ENCODE results near the gene MAGI2.

MAGI2 gene

GRCh38 chr7:78038465-78039080 lies 1414.9 kb downstream of the MAGI2 start:
- Mint-ChIP-seq H3K4me1 (no peaks in the 10 kb centered on the region), H3K36me3 (ENCODE audit: insufficient read depth) (no peaks in the 10 kb centered on the region), H3K4me3 (no peak overlapping the region), H3K9me3 (no peaks in the 10 kb centered on the region), H3K27ac (ENCODE audit: low read depth) (no peak overlapping the region), H3K27me3 (peaks cover 56% of the 10 kb centered on the region)
- ATAC-seq (replicated peaks; ENCODE audit: extremely low read depth, poor library complexity, severe bottlenecking) = no peak
- DNase-seq (ENCODE audit: low spot score in 2 of 2) = no peak

- Mint-ChIP-seq H3K4me1 (no peaks in the 10 kb centered on the region), H3K9me3 (no peaks in the 10 kb centered on the region), H3K36me3 (ENCODE audit: insufficient read depth) (no peaks in the 10 kb centered on the region), H3K27me3 (peaks cover 65% of the 10 kb centered on the region), H3K4me3 (no peak overlapping the region), H3K27ac (ENCODE audit: low read depth) (no peak overlapping the region)
- no peak for ATAC-seq (replicated peaks; ENCODE audit: extremely low read depth, poor library complexity, severe bottlenecking)
- no peak for DNase-seq (ENCODE audit: low spot score in 2 of 2)
Measured at GRCh38 chr7:78037603-78038002, 1415.9 kb downstream of the MAGI2 start.

- Mint-ChIP-seq H3K27me3 (peaks cover 45% of the 10 kb centered on the region), H3K4me1 (no peaks in the 10 kb centered on the region), H3K36me3 (ENCODE audit: insufficient read depth) (no peaks in the 10 kb centered on the region), H3K9me3 (no peaks in the 10 kb centered on the region), H3K27ac (ENCODE audit: low read depth) (no peak overlapping the region), H3K4me3 (no peak overlapping the region)
- ATAC-seq (replicated peaks; ENCODE audit: extremely low read depth, poor library complexity, severe bottlenecking) = no peak
- DNase-seq (ENCODE audit: low spot score in 2 of 2) = no peak
Measured at GRCh38 chr7:78033410-78033809, 1420.1 kb downstream of the MAGI2 start.

GRCh38 chr7:78026492-78026891 lies 1427.0 kb downstream of the MAGI2 start:
- H3K4me1 Mint-ChIP-seq = no peaks in the 10 kb centered on the region
- no peaks in the 10 kb centered on the region for H3K9me3 Mint-ChIP-seq
- ATAC-seq (replicated peaks; ENCODE audit: extremely low read depth, poor library complexity, severe bottlenecking) = no peak
- H3K36me3 Mint-ChIP-seq (ENCODE audit: insufficient read depth) = no peaks in the 10 kb centered on the region
- H3K4me3 Mint-ChIP-seq = no peak overlapping the region
- H3K27ac Mint-ChIP-seq (ENCODE audit: low read depth) = no peak overlapping the region
- no peaks in the 10 kb centered on the region for H3K27me3 Mint-ChIP-seq
- DNase-seq (ENCODE audit: low spot score in 2 of 2) = no peak

GRCh38 chr7:78024591-78024990 lies 1428.9 kb downstream of the MAGI2 start:
- H3K27ac Mint-ChIP-seq (ENCODE audit: low read depth) = no peak overlapping the region
- peaks cover 2% of the 10 kb centered on the region for H3K36me3 Mint-ChIP-seq (ENCODE audit: insufficient read depth)
- DNase-seq (ENCODE audit: low spot score in 2 of 2) (no peak), ATAC-seq (replicated peaks; ENCODE audit: extremely low read depth, poor library complexity, severe bottlenecking) (no peak)
- H3K9me3 Mint-ChIP-seq = no peaks in the 10 kb centered on the region
- H3K4me3 Mint-ChIP-seq = no peak overlapping the region
- no peaks in the 10 kb centered on the region for H3K27me3 Mint-ChIP-seq
- H3K4me1 Mint-ChIP-seq = peaks cover 5% of the 10 kb centered on the region

GRCh38 chr7:78023191-78023590 lies 1430.3 kb downstream of the MAGI2 start:
- Mint-ChIP-seq H3K9me3 (no peaks in the 10 kb centered on the region), H3K4me1 (peaks cover 11% of the 10 kb centered on the region), H3K27me3 (peaks cover 1% of the 10 kb centered on the region), H3K36me3 (ENCODE audit: insufficient read depth) (peaks cover 4% of the 10 kb centered on the region), H3K27ac (ENCODE audit: low read depth) (no peak overlapping the region), H3K4me3 (no peak overlapping the region)
- no peak for DNase-seq (ENCODE audit: low spot score in 2 of 2)
- ATAC-seq (replicated peaks; ENCODE audit: extremely low read depth, poor library complexity, severe bottlenecking) = no peak

- ATAC-seq (replicated peaks; ENCODE audit: extremely low read depth, poor library complexity, severe bottlenecking) (no peak), DNase-seq (ENCODE audit: low spot score in 2 of 2) (no peak)
- no peak overlapping the region for H3K27ac Mint-ChIP-seq (ENCODE audit: low read depth)
- H3K4me1 Mint-ChIP-seq = peaks cover 18% of the 10 kb centered on the region
- peaks cover 5% of the 10 kb centered on the region for H3K36me3 Mint-ChIP-seq (ENCODE audit: insufficient read depth)
- H3K9me3 Mint-ChIP-seq = no peaks in the 10 kb centered on the region
- H3K4me3 Mint-ChIP-seq = no peak overlapping the region
- H3K27me3 Mint-ChIP-seq = peaks cover 9% of the 10 kb centered on the region
Measured at GRCh38 chr7:78022165-78022564, 1431.3 kb downstream of the MAGI2 start.

GRCh38 chr7:78020874-78021249 lies 1432.6 kb downstream of the MAGI2 start:
- ATAC-seq (replicated peaks; ENCODE audit: extremely low read depth, poor library complexity, severe bottlenecking) = no peak
- Mint-ChIP-seq H3K4me1 (peaks cover 18% of the 10 kb centered on the region), H3K27me3 (peaks cover 9% of the 10 kb centered on the region), H3K27ac (ENCODE audit: low read depth) (peak overlapping the region; percentile 82), H3K36me3 (ENCODE audit: insufficient read depth) (peaks cover 5% of the 10 kb centered on the region), H3K4me3 (no peak overlapping the region), H3K9me3 (no peaks in the 10 kb centered on the region)
- no peak for DNase-seq (ENCODE audit: low spot score in 2 of 2)

- ATAC-seq (replicated peaks; ENCODE audit: extremely low read depth, poor library complexity, severe bottlenecking) (peak; percentile 44), DNase-seq (ENCODE audit: low spot score in 2 of 2) (peak in 1 of 2 donors; percentile 23)
- Mint-ChIP-seq H3K9me3 (no peaks in the 10 kb centered on the region), H3K4me1 (peaks cover 18% of the 10 kb centered on the region), H3K4me3 (peak overlapping the region; percentile 81), H3K36me3 (ENCODE audit: insufficient read depth) (peaks cover 5% of the 10 kb centered on the region), H3K27me3 (peaks cover 9% of the 10 kb centered on the region), H3K27ac (ENCODE audit: low read depth) (peak overlapping the region; percentile 82)
Measured at GRCh38 chr7:78020136-78020873, 1433.2 kb downstream of the MAGI2 start.

GRCh38 chr7:78019447-78020135 lies 1433.9 kb downstream of the MAGI2 start:
- Mint-ChIP-seq H3K27ac (ENCODE audit: low read depth) (peak overlapping the region; percentile 82), H3K27me3 (peaks cover 9% of the 10 kb centered on the region), H3K9me3 (no peaks in the 10 kb centered on the region), H3K4me3 (peak overlapping the region; percentile 81), H3K36me3 (ENCODE audit: insufficient read depth) (peaks cover 5% of the 10 kb centered on the region), H3K4me1 (peaks cover 18% of the 10 kb centered on the region)
- DNase-seq (ENCODE audit: low spot score in 2 of 2) = peak; percentile 24 to 30
- ATAC-seq (replicated peaks; ENCODE audit: extremely low read depth, poor library complexity, severe bottlenecking) = peak; percentile 67

- DNase-seq (ENCODE audit: low spot score in 2 of 2) (no peak), ATAC-seq (replicated peaks; ENCODE audit: extremely low read depth, poor library complexity, severe bottlenecking) (peak; percentile 9)
- H3K4me1 Mint-ChIP-seq = peaks cover 18% of the 10 kb centered on the region
- peak overlapping the region; percentile 80 for H3K4me3 Mint-ChIP-seq
- H3K27me3 Mint-ChIP-seq = peaks cover 12% of the 10 kb centered on the region
- peak overlapping the region; percentile 64 for H3K27ac Mint-ChIP-seq (ENCODE audit: low read depth)
- no peaks in the 10 kb centered on the region for H3K9me3 Mint-ChIP-seq
- H3K36me3 Mint-ChIP-seq (ENCODE audit: insufficient read depth) = peaks cover 5% of the 10 kb centered on the region
Measured at GRCh38 chr7:78018641-78019446, 1434.6 kb downstream of the MAGI2 start.

- no peak for DNase-seq (ENCODE audit: low spot score in 2 of 2)
- Mint-ChIP-seq H3K27me3 (peaks cover 24% of the 10 kb centered on the region), H3K4me3 (peak overlapping the region; percentile 55), H3K36me3 (ENCODE audit: insufficient read depth) (peaks cover 5% of the 10 kb centered on the region), H3K9me3 (no peaks in the 10 kb centered on the region), H3K4me1 (peaks cover 18% of the 10 kb centered on the region), H3K27ac (ENCODE audit: low read depth) (no peak overlapping the region)
- no peak for ATAC-seq (replicated peaks; ENCODE audit: extremely low read depth, poor library complexity, severe bottlenecking)
Measured at GRCh38 chr7:78017591-78018100, 1435.8 kb downstream of the MAGI2 start.

All from central memory CD8-positive, alpha-beta T cell (primary cell).